Muscle of leg (tissue), 11 donors: ENCODE results near the gene GABARAPL2. TPM values are rescaled to one million over a fixed set of nuclear protein-coding genes. Genes with fewer than 3 reads are reported as not detected.

Source experiments
- DNase-seq: peaks from one replicate; pipeline ENCODE4 v3.0.0; 2013
- H3K27ac ChIP-seq: one replicate; pipeline ENCODE4 v1.5.1; 2013; ENCODE audit warnings: mild to moderate bottlenecking, low read length, control low read depth
- H3K27me3 ChIP-seq: one replicate; pipeline ENCODE4 v1.6.1; 2013; ENCODE audit warnings: low read length; ENCODE audit not compliant: control insufficient read depth, insufficient read depth
- H3K36me3 ChIP-seq: one replicate; pipeline ENCODE4 v1.6.1; 2013; ENCODE audit warnings: low read length; ENCODE audit not compliant: control insufficient read depth, insufficient read depth
- H3K4me1 ChIP-seq: one replicate; pipeline ENCODE4 v1.6.1; 2013; ENCODE audit warnings: low read length; ENCODE audit not compliant: control insufficient read depth, insufficient read depth
- H3K4me3 ChIP-seq: one replicate; pipeline ENCODE4 v1.5.1; 2013; ENCODE audit warnings: low read length, control low read depth
- H3K9me3 ChIP-seq: replicated peaks from 2 replicates; pipeline ENCODE4 v1.6.1; 2013; ENCODE audit warnings: low read depth, low read length; ENCODE audit not compliant: control insufficient read depth
- WGBS: methylation state at CpG from one replicate; pipeline ENCODE4 v1.1.5; 2013; ENCODE audit warnings: missing lambda C conversion rate; ENCODE audit not compliant: insufficient coverage; 5-methylcytosine and 5-hydroxymethylcytosine counted together
- polyA plus RNA-seq, 8 donors: library from polyadenylated mRNA; unstranded; fragments of 120-200 nt; gene quantifications; one replicate each; pipeline versions ENCODE4 v1.2.1 to v1.2.3, GENCODE V29; 2013; ENCODE audit warnings: inconsistent platforms in 1 of 8, low replicate concordance in 1 of 8; ENCODE audit not compliant: insufficient read length in 8 of 8, insufficient read depth in 1 of 8
- total RNA-seq: library from RNA; stranded (reverse); fragments of 120-200 nt; gene quantifications from one replicate; pipeline ENCODE4 v1.2.4, GENCODE V29; 2013

The GABARAPL2 gene
- total and polyA plus RNA-seq, 9 donors: 122 to 146 (median 133) TPM

DNA sequence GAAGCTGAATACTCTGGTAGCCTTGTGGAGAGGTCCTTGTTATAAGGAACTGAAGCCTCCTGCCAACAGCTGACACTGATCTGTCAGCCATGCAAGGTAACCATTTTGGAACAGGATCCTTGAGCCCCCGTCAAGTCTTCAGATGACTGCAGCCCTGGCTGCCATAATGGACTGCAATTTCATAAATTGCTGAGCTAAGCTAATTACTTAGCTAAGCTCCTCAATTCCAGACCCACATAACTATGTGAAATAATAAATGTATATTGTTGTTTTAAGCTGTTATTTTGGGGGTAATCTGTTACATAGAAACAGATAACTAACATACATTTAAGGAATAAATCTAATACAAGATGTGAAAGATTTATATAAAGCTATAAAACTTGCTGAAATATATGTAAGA lies 40.3 kb downstream of the GABARAPL2 start:
- no peak for DNase-seq
- Histone ChIP-seq H3K27ac (no peak overlapping the region), H3K36me3 (peaks cover 60% of the 10 kb centered on the region), H3K27me3 (no peaks in the 10 kb centered on the region), H3K9me3 (no peaks in the 10 kb centered on the region), H3K4me1 (no peaks in the 10 kb centered on the region), H3K4me3 (no peak overlapping the region)
- WGBS: no CpG with 5 or more reads among the region's 1 CpG

DNA sequence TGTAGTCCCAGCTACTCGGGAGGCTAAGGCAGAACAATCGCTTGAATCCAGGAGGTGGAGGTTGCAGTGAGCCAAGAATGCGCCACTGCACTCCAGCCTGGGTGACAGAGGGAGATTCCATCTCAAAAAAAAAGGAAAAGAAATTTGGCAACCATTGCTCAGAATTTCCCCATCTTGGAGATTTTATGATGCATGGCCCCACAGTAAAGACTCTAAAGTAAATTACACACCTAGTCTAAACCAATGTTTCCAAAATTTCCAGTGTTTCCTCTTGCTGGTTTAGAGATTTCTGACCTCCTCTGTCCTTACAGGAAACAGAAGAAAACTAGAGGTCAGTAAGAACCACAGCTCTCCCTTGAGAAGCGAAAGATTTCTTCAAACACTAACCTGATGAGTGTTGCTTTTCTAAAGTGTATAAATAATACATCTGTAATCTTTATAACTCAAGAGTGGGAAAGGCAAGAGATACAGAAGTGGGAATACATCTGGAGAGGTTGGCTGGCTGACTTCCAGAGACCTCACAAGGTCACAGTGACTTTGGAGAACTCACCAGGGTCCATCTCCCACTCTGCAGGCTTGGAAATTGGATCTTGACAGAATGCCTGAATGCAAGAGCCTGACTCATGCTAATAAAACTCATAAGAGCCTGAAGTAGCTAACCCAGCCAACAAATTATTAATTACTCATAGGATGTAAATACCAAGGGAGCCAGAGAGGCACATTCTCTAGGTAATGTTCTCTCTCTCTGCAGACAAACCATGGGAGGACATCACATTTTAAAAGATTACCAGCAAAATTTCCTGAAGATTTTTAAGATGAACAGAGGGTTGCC lies 48.1 kb downstream of the GABARAPL2 start:
- H3K4me3 ChIP-seq: no peak overlapping the region
- no peaks in the 10 kb centered on the region for H3K9me3 ChIP-seq
- no peaks in the 10 kb centered on the region for H3K4me1 ChIP-seq
- H3K36me3 ChIP-seq: peaks cover 76% of the 10 kb centered on the region
- no peak overlapping the region for H3K27ac ChIP-seq
- no peaks in the 10 kb centered on the region for H3K27me3 ChIP-seq
- 74% methylated on average over 3 of the region's 4 CpGs for WGBS
- no peak for DNase-seq

- no peaks in the 10 kb centered on the region for H3K4me1 ChIP-seq
- no peaks in the 10 kb centered on the region for H3K9me3 ChIP-seq
- H3K27me3 ChIP-seq: no peaks in the 10 kb centered on the region
- WGBS: 100% methylated on average over 2 of the region's 2 CpGs
- no peak overlapping the region for H3K4me3 ChIP-seq
- no peak overlapping the region for H3K27ac ChIP-seq
- no peak for DNase-seq
- peaks cover 80% of the 10 kb centered on the region for H3K36me3 ChIP-seq
Observed at GRCh38 chr16:75615619-75616018, 49.4 kb downstream of the GABARAPL2 start.

- WGBS: 100% methylated on average over 1 of the region's 4 CpGs
Observed at GRCh38 chr16:75616521-75617010, 50.4 kb downstream of the GABARAPL2 start.

DNA sequence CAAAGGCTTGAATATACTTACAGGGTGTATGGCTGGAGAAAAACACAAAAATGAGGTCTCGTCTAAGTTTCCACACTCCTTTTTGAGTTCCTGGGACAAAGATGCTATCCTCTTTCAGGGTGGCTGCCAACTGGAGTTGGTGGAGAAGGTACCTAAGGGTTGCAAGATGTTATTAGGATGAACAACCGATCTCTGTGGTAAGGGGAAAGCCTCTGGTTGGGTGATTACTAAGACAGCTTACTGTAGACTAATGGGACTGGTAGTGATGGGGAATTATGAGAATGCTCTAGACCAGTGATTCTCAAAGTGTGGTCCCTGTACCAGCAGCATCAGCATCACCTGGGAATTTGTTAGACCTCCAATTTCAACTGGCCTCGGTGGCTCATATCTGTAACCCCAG lies 50.9 kb downstream of the GABARAPL2 start:
- WGBS: 100% methylated on average over 1 of the region's 3 CpGs
- H3K36me3 ChIP-seq: peaks cover 71% of the 10 kb centered on the region
- DNase-seq: no peak

More at GRCh38 chr16:75616521-75617010, 50.4 kb downstream of the GABARAPL2 start:
- peaks cover 74% of the 10 kb centered on the region for H3K36me3 ChIP-seq
- H3K4me3 ChIP-seq: no peak overlapping the region
- H3K4me1 ChIP-seq: peaks cover under 1% of the 10 kb centered on the region
- H3K27ac ChIP-seq: no peak overlapping the region
- no peak for DNase-seq
- H3K27me3 ChIP-seq: no peaks in the 10 kb centered on the region
- no peaks in the 10 kb centered on the region for H3K9me3 ChIP-seq

GRCh38 chr16:75618780-75619179 lies 52.6 kb downstream of the GABARAPL2 start:
- no CpG with 5 or more reads among the region's 2 CpGs for WGBS
- no peak overlapping the region for H3K27ac ChIP-seq
- H3K4me3 ChIP-seq: no peak overlapping the region
- H3K9me3 ChIP-seq: no peaks in the 10 kb centered on the region
- H3K4me1 ChIP-seq: peaks cover 9% of the 10 kb centered on the region
- H3K27me3 ChIP-seq: no peaks in the 10 kb centered on the region
- peaks cover 56% of the 10 kb centered on the region for H3K36me3 ChIP-seq
- no peak for DNase-seq

More for the DNA sequence above, 50.9 kb downstream of the GABARAPL2 start:
- Histone ChIP-seq H3K27me3 (no peaks in the 10 kb centered on the region), H3K4me3 (no peak overlapping the region), H3K4me1 (peaks cover 6% of the 10 kb centered on the region), H3K27ac (no peak overlapping the region), H3K9me3 (no peaks in the 10 kb centered on the region)

DNA sequence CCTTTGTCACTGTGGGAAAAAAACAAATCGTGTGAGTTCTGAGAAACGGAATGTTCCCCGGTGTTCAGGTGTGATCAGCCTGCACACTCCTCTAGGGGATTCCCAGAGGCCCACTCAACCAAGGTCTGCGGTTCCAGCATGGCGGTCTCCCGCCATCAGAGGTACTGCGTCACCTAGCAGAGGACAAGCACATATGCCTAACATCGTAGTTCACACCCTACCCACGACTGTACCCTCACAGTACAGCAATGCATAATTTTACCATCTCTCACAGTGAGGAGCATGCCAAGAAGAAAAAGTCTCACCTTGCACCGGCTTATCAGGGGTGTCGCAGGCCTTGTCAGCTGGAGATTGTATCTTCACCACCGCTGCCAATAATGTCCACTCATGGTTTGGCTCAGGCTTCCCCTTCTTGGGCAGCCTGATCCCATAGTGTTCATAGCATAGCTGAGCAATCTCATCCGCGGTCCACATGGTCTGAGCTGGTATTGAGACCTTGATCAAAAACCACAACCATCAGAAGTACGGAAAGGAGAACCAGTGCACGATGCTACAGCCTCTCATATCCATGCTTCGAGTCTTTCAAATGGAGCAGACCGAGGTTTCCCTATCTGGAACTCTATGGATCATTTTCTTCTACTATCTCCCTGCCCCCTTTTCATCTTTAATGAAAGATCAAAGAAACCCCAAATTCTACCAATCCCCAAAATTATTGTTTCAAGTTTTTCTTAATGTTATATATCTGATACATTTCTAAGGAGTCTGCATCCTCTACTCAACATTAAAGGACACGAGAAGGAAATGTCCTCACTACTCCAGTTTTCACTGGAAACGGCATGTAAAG lies 54.4 kb downstream of the GABARAPL2 start:
- 94% methylated on average over 16 of the region's 20 CpGs for WGBS
- Histone ChIP-seq H3K27me3 (no peaks in the 10 kb centered on the region), H3K36me3 (peaks cover 47% of the 10 kb centered on the region)

DNA sequence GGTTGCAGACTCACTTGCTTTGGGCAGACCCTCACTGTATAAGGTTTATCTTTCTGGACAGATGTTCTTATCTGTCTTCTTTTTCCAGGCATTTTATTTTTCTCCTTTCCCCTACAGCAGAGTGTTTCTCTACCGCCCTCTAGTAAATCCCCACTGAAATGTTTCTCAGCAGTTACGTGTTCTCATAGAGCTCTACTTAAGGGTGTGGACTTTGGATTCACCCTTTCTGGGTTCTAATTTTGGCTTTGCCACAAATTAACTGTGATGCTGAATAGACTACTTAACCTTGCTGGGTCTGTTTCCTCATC lies 54.9 kb downstream of the GABARAPL2 start:
- no peak overlapping the region for H3K27ac ChIP-seq
- DNase-seq: peak; percentile 53
- H3K36me3 ChIP-seq: peaks cover 47% of the 10 kb centered on the region

More for the DNA sequence above, 54.4 kb downstream of the GABARAPL2 start:
- peaks cover 9% of the 10 kb centered on the region for H3K4me1 ChIP-seq
- DNase-seq: no peak
- no peak overlapping the region for H3K4me3 ChIP-seq
- H3K27ac ChIP-seq: no peak overlapping the region
- no peaks in the 10 kb centered on the region for H3K9me3 ChIP-seq

GRCh38 chr16:75622761-75623605 lies 56.8 kb downstream of the GABARAPL2 start, which contains the start of gene ADAT1:
TSS of gene ADAT1 (minus strand) at chr16:75623281. CDS start at chr16:75620799, 2,482 bp downstream.
- 0% methylated on average over 43 of the region's 62 CpGs for WGBS
- peak within 1 kb of the TSS; percentile 99 for H3K27ac ChIP-seq
- H3K27me3 ChIP-seq: no peaks in the 10 kb centered on the region
- H3K4me1 ChIP-seq: peaks cover 9% of the 10 kb centered on the region
- peak within 1 kb of the TSS; percentile 79 for H3K4me3 ChIP-seq
- DNase-seq: peak; percentile 99
- H3K9me3 ChIP-seq: no peaks in the 10 kb centered on the region
- H3K36me3 ChIP-seq: peaks cover 50% of the 10 kb centered on the region

More for the DNA sequence above, 54.9 kb downstream of the GABARAPL2 start:
- H3K4me1 ChIP-seq: peaks cover 9% of the 10 kb centered on the region
- no peak overlapping the region for H3K4me3 ChIP-seq
- no CpG with 5 or more reads among the region's 2 CpGs for WGBS
- H3K9me3 ChIP-seq: no peaks in the 10 kb centered on the region
- H3K27me3 ChIP-seq: no peaks in the 10 kb centered on the region
